Measurements from ENCODE around the gene ABCG4. TPM values are rescaled to one million over a fixed set of nuclear protein-coding genes. Genes with fewer than 3 reads are reported as not detected.

ABCG4 gene
- total and polyA plus RNA-seq, 2 of the 8 experiments (the other 6 are each of a cell fraction or from before 2014, with no cell fraction given) = 1.8 to 2.3 TPM

GRCh38 chr11:119188887-119189286, 40.0 kb downstream of the ABCG4 start:
- Histone ChIP-seq H2BK5ac (ENCODE audit: low read depth, low read length) (no peak overlapping the region), H3K79me2 (ENCODE audit: control insufficient read depth in 1 of 2, insufficient read depth in 2 of 2, low read length in 2 of 2) (no peaks in the 10 kb centered on the region), H4K20me1 (replicated peaks in 1 of 2; ENCODE audit: control insufficient read depth in 1 of 2, insufficient read depth in 2 of 2, low read length in 2 of 2) (no peaks in the 10 kb centered on the region), H2AFZ (ENCODE audit: low read length) (no peak overlapping the region), H2BK120ac (replicated peaks; ENCODE audit: low read depth, low read length) (no peak overlapping the region), H3K4me3 (ENCODE audit: extremely low read depth in 1 of 4, insufficient read depth in 2 of 4, low read depth in 3 of 4, low read length in 4 of 4) (no peak overlapping the region), H2BK12ac (ENCODE audit: low read depth, low read length) (no peak overlapping the region), H4K8ac (ENCODE audit: extremely low read depth, insufficient read depth, low read length) (no peak overlapping the region), H2AK5ac (ENCODE audit: low read depth, low read length) (no peak overlapping the region), H3K23ac (ENCODE audit: insufficient read length) (no peak overlapping the region), H3K27ac (ENCODE audit: low read depth, low read length) (no peak overlapping the region), H3K23me2 (ENCODE audit: low read depth, low read length) (no peaks in the 10 kb centered on the region), H3K27me3 (replicated peaks in 1 of 4; ENCODE audit: control insufficient read depth in 3 of 4, extremely low read depth in 1 of 4, insufficient read depth in 3 of 4, low read length in 3 of 4) (no peaks in the 10 kb centered on the region), H3K36me3 (ENCODE audit: control insufficient read depth in 2 of 4, insufficient read depth in 4 of 4, low read length in 3 of 4) (no peaks in the 10 kb centered on the region), H3K4me1 (replicated peaks in 1 of 4; ENCODE audit: control insufficient read depth in 3 of 4, insufficient read depth in 4 of 4, low read length in 3 of 4) (no peaks in the 10 kb centered on the region; a peak in 1 of 7 replicates), H3K4ac (replicated peaks; ENCODE audit: insufficient read length, low read depth, low read length) (no peak overlapping the region), H4K5ac (ENCODE audit: insufficient read length, low read depth, low read length) (no peak overlapping the region), H3K79me1 (ENCODE audit: low read depth, low read length) (no peaks in the 10 kb centered on the region), H4K91ac (replicated peaks; ENCODE audit: insufficient read length, low read length) (no peak overlapping the region), H3K4me2 (ENCODE audit: insufficient read depth in 1 of 2, low read depth in 2 of 2, low read length in 2 of 2) (no peak overlapping the region), H2BK20ac (ENCODE audit: low read length) (no peak overlapping the region), H2BK15ac (ENCODE audit: low read length) (no peak overlapping the region), H3K56ac (replicated peaks; ENCODE audit: insufficient read length, low read depth, low read length) (no peak overlapping the region), H3K9me3 (ENCODE audit: insufficient read depth in 2 of 2, low read depth in 1 of 2, low read length in 1 of 2) (no peaks in the 10 kb centered on the region), H3K18ac (ENCODE audit: extremely low read depth, low read length) (no peak overlapping the region), H3K14ac (ENCODE audit: insufficient read length) (no peak overlapping the region), H3K9ac (replicated peaks in 1 of 4; ENCODE audit: extremely low read depth in 1 of 4, low read depth in 3 of 4, low read length in 3 of 4) (no peak overlapping the region)
- POLR2A ChIA-PET (ENCODE audit: partially characterized antibody) = interaction anchor here (1.2 to 1.7 kb wide), 3 partner anchors 7 to 95 kb away, joined by 3 to 4 read pairs (median 4); no protein-coding TSS in a partner anchor
- no peak for DNase-seq (ENCODE audit: low read depth in 1 of 2, low spot score in 2 of 2)
- WGBS, 2 experiments (ENCODE audit: extremely low coverage in 1 of 2, insufficient coverage in 1 of 2, insufficient read length in 1 of 2, insufficient replicate concordance in 2 of 2, low coverage in 1 of 2, low lambda C conversion rate in 2 of 2, missing lambda C conversion rate in 1 of 2) = 93% methylated on average over 8 of the region's 8 CpGs; no CpG with 5 or more reads in 1 of the 2 experiments
- CTCF ChIA-PET (ENCODE audit: partially characterized antibody) = interaction anchor here (0.9 to 20.1 kb wide), 6 partner anchors 13 to 149 kb away, joined by 3 to 367 read pairs (median 5); partner anchors contain the start of genes ABCG4 and NLRX1
- no peak for TF ChIP-seq E2F6 (IDR thresholded peaks at IDR 0.05)
- TF ChIP-seq NANOG (IDR thresholded peaks at IDR 0.05; ENCODE audit: insufficient read depth, low read depth, low read length, poor library complexity, severe bottlenecking) = no peak
- no peak for FAIRE-seq

Data from H1 (cell line).